Neural progenitor cell (in vitro differentiated cells): Measurements from ENCODE around the gene SMG6. TPM values are rescaled to one million over a fixed set of nuclear protein-coding genes. Genes with fewer than 3 reads are reported as not detected.

ENCODE experiments used
- DNase-seq: peaks from one replicate; pipeline ENCODE4 v3.0.0-alpha.2; 2016; ENCODE audit warnings: low spot score
- H2AFZ ChIP-seq: fragments of 200-600 bp; sonication (generic); replicated peaks from 2 replicates; pipeline ENCODE4 v1.6.1; 2016; ENCODE audit warnings: antibody characterized with exemption
- H3F3A ChIP-seq: fragments of 200-600 bp; sonication (generic); 2 replicates; pipeline ENCODE4 v1.6.1; 2016; ENCODE audit warnings: antibody characterized with exemption, low read depth
- H3K27ac ChIP-seq: fragments of 200-600 bp; sonication (generic); 2 replicates; pipeline ENCODE4 v1.5.1; 2016; ENCODE audit warnings: mild to moderate bottlenecking
- H3K27me3 ChIP-seq: fragments of 200-600 bp; sonication (generic); 2 replicates; pipeline ENCODE4 v1.6.1; 2016; ENCODE audit warnings: mild to moderate bottlenecking, moderate library complexity
- H3K36me3 ChIP-seq: fragments of 200-600 bp; sonication (generic); 2 replicates; pipeline ENCODE4 v1.5.1; 2016
- H3K4me1 ChIP-seq: fragments of 200-600 bp; sonication (generic); 2 replicates; pipeline ENCODE4 v1.6.1; 2016; ENCODE audit warnings: mixed run types
- H3K4me2 ChIP-seq: fragments of 200-600 bp; sonication (generic); 2 replicates; pipeline ENCODE4 v1.6.1; 2016
- H3K4me3 ChIP-seq: fragments of 200-600 bp; sonication (generic); 2 replicates; pipeline ENCODE4 v1.5.1; 2016
- H3K79me2 ChIP-seq: fragments of 200-600 bp; sonication (generic); 2 replicates; pipeline ENCODE4 v1.6.1; 2016; ENCODE audit warnings: low read depth
- H3K9ac ChIP-seq: fragments of 200-600 bp; sonication (generic); 2 replicates; pipeline ENCODE4 v1.6.1; 2016
- H3K9me3 ChIP-seq: fragments of 200-600 bp; sonication (generic); 2 replicates; pipeline ENCODE4 v1.5.1; 2016; ENCODE audit warnings: low read depth
- H4K20me1 ChIP-seq: fragments of 200-600 bp; sonication (generic); 2 replicates; pipeline ENCODE4 v1.6.1; 2016; ENCODE audit warnings: low read depth
- H3K27ac Mint-ChIP-seq: 3 replicates; pipeline ENCODE4 v1.8.0; 2021; ENCODE audit warnings: mixed read lengths
- H3K27me3 Mint-ChIP-seq: 2 replicates; pipeline ENCODE4 v1.8.0; 2022; ENCODE audit warnings: low read depth, mild to moderate bottlenecking, inconsistent platforms, moderate library complexity, mixed read lengths; ENCODE audit not compliant: insufficient read depth
- H3K36me3 Mint-ChIP-seq: 3 replicates; pipeline ENCODE4 v1.8.0; 2021; ENCODE audit warnings: mixed read lengths
- H3K4me1 Mint-ChIP-seq: 3 replicates; pipeline ENCODE4 v1.8.0; 2021; ENCODE audit warnings: mixed read lengths
- H3K4me3 Mint-ChIP-seq: 3 replicates; pipeline ENCODE4 v1.8.0; 2021; ENCODE audit warnings: mild to moderate bottlenecking, moderate library complexity, mixed read lengths
- H3K9me3 Mint-ChIP-seq: 3 replicates; pipeline ENCODE4 v1.8.0; 2020; ENCODE audit warnings: mixed read lengths
- CTCF ChIP-seq: fragments of 200-600 bp; sonication (generic); IDR thresholded peaks from 2 replicates; pipeline ENCODE4 v1.5.1; 2017; ENCODE audit warnings: antibody characterized with exemption, mild to moderate bottlenecking
- EZH2 ChIP-seq: fragments of 200-600 bp; sonication (generic); IDR thresholded peaks from 2 replicates; pipeline ENCODE4 v1.6.1; 2017; ENCODE audit warnings: antibody characterized with exemption, mild to moderate bottlenecking, moderate library complexity
- EZH2phosphoT487 ChIP-seq: fragments of 200-600 bp; sonication (generic); IDR thresholded peaks from 2 replicates; pipeline ENCODE4 v1.6.1; 2017; ENCODE audit warnings: antibody characterized with exemption
- total RNA-seq: library from RNA; depleted of rRNA; stranded (reverse); fragments of >200 nt; gene quantifications from 2 replicates; pipeline ENCODE4 v1.2.3, GENCODE V29; 2015; ENCODE audit warnings: low replicate concordance

Gene SMG6
- total RNA-seq, 1 donor from 2014 or later: 19.0 TPM

GRCh38 chr17:2188971-2189630, 114.5 kb downstream of the SMG6 start:
- Histone ChIP-seq H3K9ac (no peak overlapping the region), H3K79me2 (no peaks in the 10 kb centered on the region), H3K27ac (no peak overlapping the region), H3K4me3 (no peak overlapping the region), H3K36me3 (no peaks in the 10 kb centered on the region), H3K4me1 (peaks cover 8% of the 10 kb centered on the region), H3K9me3 (no peaks in the 10 kb centered on the region), H3F3A (no peaks in the 10 kb centered on the region), H4K20me1 (peaks cover 8% of the 10 kb centered on the region), H2AFZ (no peak overlapping the region), H3K27me3 (no peaks in the 10 kb centered on the region), H3K4me2 (no peak overlapping the region)
- Mint-ChIP-seq H3K4me1 (no peaks in the 10 kb centered on the region), H3K9me3 (no peaks in the 10 kb centered on the region), H3K27ac (no peak overlapping the region), H3K27me3 (peaks cover 2% of the 10 kb centered on the region), H3K36me3 (peaks cover 26% of the 10 kb centered on the region), H3K4me3 (no peak overlapping the region)
- TF ChIP-seq EZH2phosphoT487 (no peak), EZH2 (no peak), CTCF (no peak)
- DNase-seq: no peak

- Mint-ChIP-seq H3K9me3 (no peaks in the 10 kb centered on the region), H3K36me3 (peaks cover 26% of the 10 kb centered on the region), H3K4me1 (no peaks in the 10 kb centered on the region), H3K4me3 (no peak overlapping the region), H3K27me3 (peaks cover 2% of the 10 kb centered on the region), H3K27ac (no peak overlapping the region)
- Histone ChIP-seq H3K79me2 (no peaks in the 10 kb centered on the region), H3K4me1 (peaks cover 8% of the 10 kb centered on the region), H4K20me1 (peaks cover 8% of the 10 kb centered on the region), H3K4me3 (no peak overlapping the region), H3K4me2 (no peak overlapping the region), H3K9ac (no peak overlapping the region), H2AFZ (no peak overlapping the region), H3F3A (no peaks in the 10 kb centered on the region), H3K27ac (no peak overlapping the region), H3K9me3 (no peaks in the 10 kb centered on the region), H3K27me3 (no peaks in the 10 kb centered on the region), H3K36me3 (no peaks in the 10 kb centered on the region)
- DNase-seq: no peak
- TF ChIP-seq CTCF (no peak), EZH2phosphoT487 (no peak), EZH2 (no peak)
These were observed 115.8 kb downstream of the SMG6 start for GRCh38 chr17:2187758-2188157.

GRCh38 chr17:2186937-2187336, 116.6 kb downstream of the SMG6 start:
- Histone ChIP-seq H3K79me2 (no peaks in the 10 kb centered on the region), H4K20me1 (peaks cover 8% of the 10 kb centered on the region), H3K27me3 (no peaks in the 10 kb centered on the region), H3K9ac (no peak overlapping the region), H3K4me3 (no peak overlapping the region), H3K27ac (no peak overlapping the region), H3K4me2 (no peak overlapping the region), H3K4me1 (peaks cover 15% of the 10 kb centered on the region), H3K36me3 (no peaks in the 10 kb centered on the region), H2AFZ (no peak overlapping the region), H3F3A (no peaks in the 10 kb centered on the region), H3K9me3 (no peaks in the 10 kb centered on the region)
- no peaks in the 10 kb centered on the region for H3K9me3 Mint-ChIP-seq
- no peak overlapping the region for H3K27ac Mint-ChIP-seq
- peaks cover 8% of the 10 kb centered on the region for H3K4me1 Mint-ChIP-seq
- TF ChIP-seq EZH2phosphoT487 (no peak), CTCF (no peak), EZH2 (no peak)
- peaks cover 2% of the 10 kb centered on the region for H3K27me3 Mint-ChIP-seq
- H3K36me3 Mint-ChIP-seq: peaks cover 26% of the 10 kb centered on the region
- DNase-seq: no peak
- H3K4me3 Mint-ChIP-seq: no peak overlapping the region
